Ovary (tissue), 9 donors: Measurements from ENCODE around the gene CARD8. TPM values are rescaled to one million over a fixed set of nuclear protein-coding genes. Genes with fewer than 3 reads are reported as not detected.
A peak's percentile ranks its signal among the peaks of the same experiment; 100 is the strongest.

Experiments used
- DNase-seq, 5 donors: peaks; one replicate each; pipeline ENCODE4 v3.0.0-alpha.2; 2019 to 2020
- H3K27ac ChIP-seq, 2 donors: fragments of 200-600 bp; one replicate each; pipeline versions ENCODE4 v1.5.1 to v1.8.0; 2019 to 2022
- H3K27me3 ChIP-seq: fragments of 200-600 bp; one replicate; pipeline ENCODE4 v1.8.0; 2022
- H3K36me3 ChIP-seq: fragments of 200-600 bp; sonication (generic); one replicate; pipeline ENCODE4 v1.5.1; 2019
- H3K4me1 ChIP-seq: one replicate; pipeline ENCODE4 v1.8.1; 2013; ENCODE audit warnings: mild to moderate bottlenecking, moderate library complexity; ENCODE audit not compliant: insufficient read depth
- H3K4me3 ChIP-seq: fragments of 200-600 bp; sonication (generic); one replicate; pipeline ENCODE4 v1.5.1; 2017
- H3K9me3 ChIP-seq, 2 donors: fragments of 200-600 bp in 1 of 2; sonication (generic) in 1 of 2; one replicate each; pipeline versions ENCODE4 v1.5.1 to v1.8.1; 2013 to 2019; ENCODE audit warnings: mild to moderate bottlenecking in 1 of 2, moderate library complexity in 1 of 2
- EP300 ChIP-seq: sonication (generic); formaldehyde crosslinking; IDR thresholded peaks from one replicate; pipeline ENCODE4 v1.6.1; 2017; ENCODE audit warnings: antibody characterized with exemption
- POLR2A ChIP-seq: fragments of 450-650 bp; IDR thresholded peaks from one replicate; pipeline ENCODE4 v1.6.1; 2017; ENCODE audit warnings: antibody characterized with exemption, mild to moderate bottlenecking, moderate library complexity
- WGBS, 3 donors: extraction: QIAGEN DNeasy Blood & Tissue Kit in 1 of 3; methylation state at CpG; one replicate each; pipeline versions ENCODE4 v1.1.5 to v1.1.7; 2013 to 2017; 5-methylcytosine and 5-hydroxymethylcytosine counted together
- intact Hi-C, 4 donors: fragments of 100-400 bp; cut with DNase I; formaldehyde crosslinking; loops; one replicate each; pipeline versions ENCODE4 v1.11.0 to v1.15.1; 2022 to 2023
- polyA plus RNA-seq, 2 donors: library from polyadenylated mRNA; stranded (reverse); fragments of 200-250 nt in 1 of 2; fragments of 350-450 nt in 1 of 2; fragmentation: Illumina TruSeq in 1 of 2; extraction: RNeasy Lipid Tissue Mini Kit (QIAGEN cat#74804) in 1 of 2; gene quantifications; one replicate each; pipeline ENCODE4 v1.2.3, GENCODE V29; 2013 to 2014
- total RNA-seq, 7 donors: library from RNA; depleted of rRNA in 2 of 7; stranded (reverse); fragments of >200 nt in 2 of 7; fragmentation: NEBNext Ultra II Directional in 3 of 7; extraction: Animal tissue kit (Norgen Biotek cat#: 25700) in 3 of 7; gene quantifications; one replicate each; pipeline versions ENCODE4 v1.1.0 to v1.2.4, GENCODE V29; 2016 to 2023
- TF ChIP-seq, protein P1 (sequence below), 3 donors: fragments of 450-650 bp in 2 of 3; fragments of 200-600 bp in 1 of 3; IDR thresholded peaks; one replicate each; pipeline versions ENCODE4 v1.5.1 to v1.8.0; 2016 to 2022; ENCODE audit warnings: antibody characterized with exemption in 3 of 3, mild to moderate bottlenecking in 1 of 3
- donor health status: DM: no; HTN: no; CAD: no; lungs with moderate emphysema.
- donor health status: DM: no; HTN: no; CAD: no.
- donor health status: Bipolar disorder and iron deficiency.
- donor health status: DM: yes; HTN: yes; CAD: no.
- donor health status: DM: no; HTN: no; CAD: no.
- donor health status: DM: yes; HTN: yes; CAD: no.

The CARD8 gene
- total and polyA plus RNA-seq, 9 donors, result 10.0 to 48.0 (median 24.9) TPM

- whole genome bisulfite sequencing, 3 donors, result 2% methylated on average over 10 to 15 of the region's 15 CpGs
- Histone ChIP-seq H3K4me3 (peak overlapping the region; percentile 84), H3K27ac (no peak overlapping the region), H3K36me3 (no peaks in the 10 kb centered on the region), H3K9me3 (no peaks in the 10 kb centered on the region), H3K4me1 (no peaks in the 10 kb centered on the region), H3K27me3 (no peaks in the 10 kb centered on the region)
- TF ChIP-seq POLR2A, result no peak
- TF ChIP-seq, protein P1, sequence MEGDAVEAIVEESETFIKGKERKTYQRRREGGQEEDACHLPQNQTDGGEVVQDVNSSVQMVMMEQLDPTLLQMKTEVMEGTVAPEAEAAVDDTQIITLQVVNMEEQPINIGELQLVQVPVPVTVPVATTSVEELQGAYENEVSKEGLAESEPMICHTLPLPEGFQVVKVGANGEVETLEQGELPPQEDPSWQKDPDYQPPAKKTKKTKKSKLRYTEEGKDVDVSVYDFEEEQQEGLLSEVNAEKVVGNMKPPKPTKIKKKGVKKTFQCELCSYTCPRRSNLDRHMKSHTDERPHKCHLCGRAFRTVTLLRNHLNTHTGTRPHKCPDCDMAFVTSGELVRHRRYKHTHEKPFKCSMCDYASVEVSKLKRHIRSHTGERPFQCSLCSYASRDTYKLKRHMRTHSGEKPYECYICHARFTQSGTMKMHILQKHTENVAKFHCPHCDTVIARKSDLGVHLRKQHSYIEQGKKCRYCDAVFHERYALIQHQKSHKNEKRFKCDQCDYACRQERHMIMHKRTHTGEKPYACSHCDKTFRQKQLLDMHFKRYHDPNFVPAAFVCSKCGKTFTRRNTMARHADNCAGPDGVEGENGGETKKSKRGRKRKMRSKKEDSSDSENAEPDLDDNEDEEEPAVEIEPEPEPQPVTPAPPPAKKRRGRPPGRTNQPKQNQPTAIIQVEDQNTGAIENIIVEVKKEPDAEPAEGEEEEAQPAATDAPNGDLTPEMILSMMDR (IDR thresholded peaks at IDR 0.05), result no peak
- TF ChIP-seq EP300, result no peak
- intact Hi-C loops, result no loop called here
- DNase-seq, result peak; percentile 69 to 82 (median 80)
Measured at GRCh38 chr19:48169578-48169938, 86.2 kb downstream of the CARD8 start.

GRCh38 chr19:48168689-48169088, 87.0 kb downstream of the CARD8 start:
- H3K27me3 ChIP-seq, result no peaks in the 10 kb centered on the region
- no peak for DNase-seq
- H3K9me3 ChIP-seq, result no peaks in the 10 kb centered on the region
- H3K36me3 ChIP-seq, result no peaks in the 10 kb centered on the region
- intact Hi-C loops, result no loop called here
- no peaks in the 10 kb centered on the region for H3K4me1 ChIP-seq
- H3K27ac ChIP-seq, result no peak overlapping the region
- no peak overlapping the region for H3K4me3 ChIP-seq
- TF ChIP-seq POLR2A (no peak), EP300 (no peak)
- TF ChIP-seq, protein P1 (IDR thresholded peaks at IDR 0.05), result no peak
- WGBS, 3 donors, result 76 to 90% (median 83%) methylated on average over 5 of the region's 5 CpGs

- DNase-seq, result no peak
- H3K27me3 ChIP-seq, result no peaks in the 10 kb centered on the region
- no peaks in the 10 kb centered on the region for H3K36me3 ChIP-seq
- TF ChIP-seq, protein P1 (IDR thresholded peaks at IDR 0.05), result no peak
- TF ChIP-seq POLR2A, result no peak
- TF ChIP-seq EP300, result no peak
- WGBS, 3 donors, result 84 to 89% (median 85%) methylated on average over 12 of the region's 12 CpGs
- H3K4me1 ChIP-seq, result no peaks in the 10 kb centered on the region
- H3K27ac ChIP-seq, result no peak overlapping the region
- intact Hi-C loops, result loop anchor here in 2 of 4 donors (10.0 kb wide), 2 partner anchors 53 to 193 kb away; no protein-coding TSS in a partner anchor
- H3K4me3 ChIP-seq, result no peak overlapping the region
- H3K9me3 ChIP-seq, result no peaks in the 10 kb centered on the region
Measured at GRCh38 chr19:48158210-48158790, 97.4 kb downstream of the CARD8 start.

Other genes with a start within 250 kb of the CARD8 start
- not detected for gene CABP5, start 211.8 kb downstream of the CARD8 start, total RNA-seq
- gene CABP5, start 211.8 kb downstream of the CARD8 start, polyA plus RNA-seq, result not detected
- gene PLA2G4C, start 145.1 kb downstream of the CARD8 start, total RNA-seq, result 1 to 10 TPM; 2.9 to 6.9 (median 4.9) TPM
- gene PLA2G4C, start 145.1 kb downstream of the CARD8 start, polyA plus RNA-seq, result 10 to 100 TPM in 1 of 2 donors, 1 to 10 TPM in 1; 3.6 to 32.0 TPM
- gene LIG1, start 85.6 kb downstream of the CARD8 start, total RNA-seq, result 10 to 100 TPM; 12.3 to 36.2 (median 20.0) TPM
- gene LIG1, start 85.6 kb downstream of the CARD8 start, polyA plus RNA-seq, result 10 to 100 TPM; 12.9 to 22.7 TPM
- gene ZSWIM9, start 85.2 kb downstream of the CARD8 start, total RNA-seq, result 10 to 100 TPM in 1 of 7 donors, 1 to 10 TPM in 6; 3.2 to 11.9 (median 7.8) TPM
- 1 to 10 TPM; 6.1 to 7.5 TPM for gene ZSWIM9, start 85.2 kb downstream of the CARD8 start, polyA plus RNA-seq
- gene ZNF114, start 14.2 kb upstream of the CARD8 start, total RNA-seq, result under 1 TPM in 5 of 7 donors, not detected in 2; 0.20 to 0.71 (median 0.67) TPM
- gene ZNF114, start 14.2 kb upstream of the CARD8 start, polyA plus RNA-seq, result 1 to 10 TPM in 1 of 2 donors, under 1 TPM in 1; 0.19 to 1.1 TPM
- gene EMP3, start 69.6 kb upstream of the CARD8 start, total RNA-seq, result 100 to 1,000 TPM in 5 of 7 donors, 10 to 100 TPM in 2; 23.2 to 148 (median 120) TPM
- 100 to 1,000 TPM in 1 of 2 donors, 10 to 100 TPM in 1; 92.5 to 163 TPM for gene EMP3, start 69.6 kb upstream of the CARD8 start, polyA plus RNA-seq
- 1 to 10 TPM; 3.3 to 9.7 (median 7.7) TPM for gene TMEM143, start 108.0 kb upstream of the CARD8 start, total RNA-seq
- gene TMEM143, start 108.0 kb upstream of the CARD8 start, polyA plus RNA-seq, result 1 to 10 TPM; 4.1 to 6.0 TPM
- gene SYNGR4, start 108.5 kb upstream of the CARD8 start, total RNA-seq, result not detected
- not detected for gene SYNGR4, start 108.5 kb upstream of the CARD8 start, polyA plus RNA-seq
- 100 to 1,000 TPM in 6 of 7 donors, 10 to 100 TPM in 1; 94.0 to 202 (median 170) TPM for gene KDELR1, start 135.6 kb upstream of the CARD8 start, total RNA-seq
- 100 to 1,000 TPM; 180 to 333 TPM for gene KDELR1, start 135.6 kb upstream of the CARD8 start, polyA plus RNA-seq
- gene GRIN2D, start 137.8 kb upstream of the CARD8 start, total RNA-seq, result under 1 TPM in 6 of 7 donors, not detected in 1; 0.10 to 0.32 (median 0.18) TPM
- under 1 TPM; 0.12 TPM for gene GRIN2D, start 137.8 kb upstream of the CARD8 start, polyA plus RNA-seq
- 10 to 100 TPM; 16.5 to 41.9 (median 32.5) TPM for gene GRWD1, start 190.1 kb upstream of the CARD8 start, total RNA-seq
- 10 to 100 TPM in 1 of 2 donors, 1 to 10 TPM in 1; 9.5 to 14.8 TPM for gene GRWD1, start 190.1 kb upstream of the CARD8 start, polyA plus RNA-seq
- gene KCNJ14, start 199.7 kb upstream of the CARD8 start, total RNA-seq, result 1 to 10 TPM in 5 of 7 donors, under 1 TPM in 2; 0.48 to 2.2 (median 1.4) TPM
- gene KCNJ14, start 199.7 kb upstream of the CARD8 start, polyA plus RNA-seq, result under 1 TPM; 0.56 to 0.63 TPM
- 10 to 100 TPM; 38.5 to 66.5 (median 49.4) TPM for gene CYTH2, start 213.5 kb upstream of the CARD8 start, total RNA-seq
- gene CYTH2, start 213.5 kb upstream of the CARD8 start, polyA plus RNA-seq, result 10 to 100 TPM; 27.6 to 58.2 TPM